OCI-LY3 (cell line): ENCODE data around the gene PTPRN2.

ENCODE experiments used
- H2AFZ ChIP-seq: fragments of 200-600, 300-600 bp; shearing (Covaris generic); 2 replicates; pipeline ENCODE4 v1.6.0; 2014; ENCODE audit warnings: antibody characterized with exemption, low read depth, low read length
- H3K27ac ChIP-seq: fragments of 200-600, 300-600 bp; sonication (generic); 2 replicates; pipeline ENCODE4 v1.5.1; 2014; ENCODE audit warnings: mild to moderate bottlenecking, low read length, moderate library complexity, mixed read lengths
- H3K27me3 ChIP-seq: fragments of 200-600, 300-600 bp; sonication (generic); 2 replicates; pipeline ENCODE4 v1.6.1; 2014; ENCODE audit warnings: low read depth, low read length, mixed read lengths
- H3K36me3 ChIP-seq: fragments of 200-600, 300-600 bp; sonication (generic); replicated peaks from 2 replicates; pipeline ENCODE3; 2014; ENCODE audit warnings: low read depth, low read length, mixed read lengths
- H3K4me1 ChIP-seq: fragments of 300-600, 200-600 bp; sonication (generic); 2 replicates; pipeline ENCODE4 v1.6.1; 2014; ENCODE audit warnings: low read length, mixed read lengths
- H3K4me2 ChIP-seq: fragments of 200-600, 300-600 bp; sonication (generic); 2 replicates; pipeline ENCODE4 v1.6.1; 2014; ENCODE audit warnings: low read length, mixed read lengths
- H3K4me3 ChIP-seq: fragments of 300-600, 200-600 bp; sonication (generic); 2 replicates; pipeline ENCODE4 v1.5.1; 2014; ENCODE audit warnings: antibody characterized with exemption, mild to moderate bottlenecking, low read length, moderate library complexity
- H3K79me2 ChIP-seq: fragments of 300-600, 200-600 bp; shearing (Covaris generic); 2 replicates; pipeline ENCODE4 v1.6.1; 2014; ENCODE audit warnings: mild to moderate bottlenecking, low read length, mixed read lengths
- H3K9ac ChIP-seq: fragments of 300-600, 200-600 bp; shearing (Covaris generic); 2 replicates; pipeline ENCODE4 v1.6.0; 2014; ENCODE audit warnings: mild to moderate bottlenecking, low read length, moderate library complexity
- H3K9me3 ChIP-seq: fragments of 200-600, 300-600 bp; shearing (Covaris generic); 2 replicates; pipeline ENCODE4 v1.6.1; 2014; ENCODE audit warnings: low read length, mixed read lengths; ENCODE audit not compliant: insufficient read depth
- H4K20me1 ChIP-seq: fragments of 200-600, 300-600 bp; sonication (generic); 2 replicates; pipeline ENCODE4 v1.6.1; 2016; ENCODE audit warnings: low read length, mixed read lengths; ENCODE audit not compliant: insufficient read depth
- CTCF ChIP-seq: fragments of 200-600, 300-600 bp; sonication (generic); IDR thresholded peaks from 2 replicates; pipeline ENCODE4 v1.5.1; 2014; ENCODE audit warnings: antibody characterized with exemption, low read length, low read depth
- EZH2phosphoT487 ChIP-seq: fragments of 200-600 bp; shearing (Covaris generic); IDR thresholded peaks from 2 replicates; pipeline ENCODE4 v1.6.1; 2018; ENCODE audit warnings: antibody characterized with exemption, mixed run types, low read depth

PTPRN2 gene

DNA sequence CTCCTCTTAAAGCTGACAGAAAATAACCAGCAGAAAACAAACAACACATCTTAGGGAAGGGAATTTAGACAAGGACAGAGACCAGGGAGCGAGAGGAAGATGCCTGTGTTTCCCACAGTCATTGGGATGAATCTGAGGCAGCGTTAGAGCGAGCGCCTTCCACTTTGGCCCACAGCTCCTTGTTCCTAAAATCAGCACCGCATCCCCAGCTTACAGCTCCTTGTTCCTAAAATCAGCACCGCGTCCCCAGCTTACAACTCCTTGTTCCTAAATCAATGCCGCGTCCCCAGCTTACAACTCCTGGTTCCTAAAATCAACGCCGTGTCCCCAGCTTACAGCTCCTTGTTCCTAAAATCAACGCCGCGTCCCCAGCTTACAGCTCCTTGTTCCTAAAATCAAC, 593.3 kb downstream of the PTPRN2 start:
- Histone ChIP-seq H3K4me3 (no peak overlapping the region), H3K4me2 (no peak overlapping the region), H3K9me3 (0 out of 2 replicates have a peak, but pooled peaks cover 7% of the 10 kb centered on the region), H3K79me2 (no peaks in the 10 kb centered on the region), H3K4me1 (no peaks in the 10 kb centered on the region), H3K27me3 (no peaks in the 10 kb centered on the region), H3K27ac (no peak overlapping the region), H2AFZ (no peak overlapping the region), H3K36me3 (no peaks in the 10 kb centered on the region), H3K9ac (no peak overlapping the region), H4K20me1 (no peaks in the 10 kb centered on the region)
- TF ChIP-seq CTCF, result no peak
- no peak for TF ChIP-seq EZH2phosphoT487

DNA sequence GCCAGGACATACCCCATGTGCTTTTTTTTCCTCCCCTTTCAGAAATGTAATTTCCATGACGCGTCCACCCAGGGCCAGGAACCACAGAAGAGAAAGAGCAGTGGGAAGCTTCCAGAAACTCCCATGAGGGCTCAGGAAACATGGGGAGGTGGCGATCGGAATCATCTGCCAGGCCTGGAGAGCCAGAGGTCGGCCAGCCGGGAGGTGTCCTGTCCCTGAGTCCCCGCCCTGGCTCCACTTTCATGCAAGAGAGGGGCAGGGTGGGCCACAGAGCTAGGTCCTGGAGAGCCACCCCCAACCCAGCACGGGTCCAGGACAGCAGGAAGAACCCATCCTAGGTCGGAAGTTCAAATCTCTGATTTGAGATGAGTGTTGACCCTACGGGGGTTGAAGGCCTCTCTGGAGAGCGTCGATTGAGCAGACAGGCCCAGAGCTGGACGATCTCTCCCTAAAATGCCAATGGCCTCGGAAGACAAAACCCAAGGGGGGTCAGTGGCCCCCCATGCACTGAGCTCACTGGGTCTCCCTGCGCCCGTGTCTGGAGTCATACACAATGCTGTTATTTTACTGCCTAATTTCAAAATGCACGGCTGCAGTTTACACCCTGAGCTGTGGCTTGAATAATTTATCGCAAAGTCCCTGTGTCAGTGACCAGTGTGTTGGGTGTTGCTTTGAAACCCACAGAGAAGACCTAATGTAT, 594.1 kb downstream of the PTPRN2 start:
- Histone ChIP-seq H4K20me1 (no peaks in the 10 kb centered on the region), H3K36me3 (no peaks in the 10 kb centered on the region), H3K9me3 (0 out of 2 replicates have a peak, but pooled peaks cover 7% of the 10 kb centered on the region), H3K79me2 (no peaks in the 10 kb centered on the region), H3K4me3 (no peak overlapping the region), H3K27me3 (no peaks in the 10 kb centered on the region), H3K27ac (no peak overlapping the region), H2AFZ (no peak overlapping the region), H3K9ac (no peak overlapping the region), H3K4me1 (no peaks in the 10 kb centered on the region), H3K4me2 (no peak overlapping the region)
- TF ChIP-seq EZH2phosphoT487 (no peak), CTCF (no peak)

GRCh38 chr7:157992511-157993160, 595.0 kb downstream of the PTPRN2 start:
- Histone ChIP-seq H4K20me1 (no peaks in the 10 kb centered on the region), H3K9me3 (0 out of 2 replicates have a peak, but pooled peaks cover 7% of the 10 kb centered on the region), H3K27me3 (no peaks in the 10 kb centered on the region), H2AFZ (no peak overlapping the region), H3K79me2 (no peaks in the 10 kb centered on the region), H3K4me1 (no peaks in the 10 kb centered on the region), H3K36me3 (no peaks in the 10 kb centered on the region), H3K27ac (no peak overlapping the region), H3K4me3 (no peak overlapping the region), H3K9ac (no peak overlapping the region), H3K4me2 (no peak overlapping the region)
- TF ChIP-seq CTCF (no peak), EZH2phosphoT487 (no peak)

DNA sequence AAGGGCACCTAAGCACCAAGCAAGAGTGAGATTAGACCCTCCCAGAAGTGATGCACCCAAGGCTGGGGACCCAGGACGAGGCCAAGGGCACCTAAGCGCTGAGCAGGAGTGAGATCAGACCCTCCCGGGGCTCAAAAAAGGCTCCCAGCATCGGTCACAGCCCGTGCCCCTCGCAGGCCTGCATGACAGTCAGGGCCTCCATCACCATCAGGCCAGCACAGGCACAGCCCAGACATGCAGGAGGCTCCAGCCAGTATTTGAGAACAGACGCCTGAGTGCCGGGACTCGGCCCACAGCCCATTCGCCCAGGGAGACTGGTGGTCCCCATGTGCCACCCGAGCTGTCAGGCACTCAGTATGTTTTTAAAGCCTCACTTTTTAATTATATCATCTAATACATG, 595.9 kb downstream of the PTPRN2 start:
- Histone ChIP-seq H2AFZ (no peak overlapping the region), H3K79me2 (no peaks in the 10 kb centered on the region), H3K27me3 (no peaks in the 10 kb centered on the region), H3K9me3 (0 out of 2 replicates have a peak, but pooled peaks cover 7% of the 10 kb centered on the region), H3K4me3 (no peak overlapping the region), H3K4me1 (no peaks in the 10 kb centered on the region), H3K4me2 (no peak overlapping the region), H3K27ac (no peak overlapping the region), H4K20me1 (no peaks in the 10 kb centered on the region), H3K36me3 (no peaks in the 10 kb centered on the region), H3K9ac (no peak overlapping the region)
- TF ChIP-seq CTCF (no peak), EZH2phosphoT487 (no peak)
